A673 (cell line): ENCODE data around the gene NLK.

Experiments used
- CTCF ChIP-seq: fragments of 300-800, 200-600 bp; sonication (generic); conservative IDR thresholded peaks from 2 replicates; pipeline ENCODE4 v1.5.1; 2017; ENCODE audit warnings: low read depth, mild to moderate bottlenecking, antibody characterized with exemption, low read length, moderate library complexity, mixed read lengths
- EZH2 ChIP-seq: fragments of 200-600 bp; sonication (generic); IDR thresholded peaks from 2 replicates; pipeline ENCODE4 v1.6.1; 2017; ENCODE audit warnings: borderline replicate concordance, low read depth, mild to moderate bottlenecking, mixed read lengths, antibody characterized with exemption, low read length; ENCODE audit not compliant: poor library complexity, severe bottlenecking

GRCh38 chr17:28043296-28043695 lies 819 bp downstream of the NLK start:
- TF ChIP-seq CTCF, result no peak
- TF ChIP-seq EZH2, result no peak
